LoVo (cell line): ENCODE data around the gene IKZF5.
A peak's percentile ranks its signal among the peaks of the same experiment; 100 is the strongest.

ENCODE experiments used
- DNase-seq: peaks from one replicate; pipeline ENCODE4 v3.0.0-alpha.2; 2016; ENCODE audit warnings: low spot score

Gene IKZF5, protein sequence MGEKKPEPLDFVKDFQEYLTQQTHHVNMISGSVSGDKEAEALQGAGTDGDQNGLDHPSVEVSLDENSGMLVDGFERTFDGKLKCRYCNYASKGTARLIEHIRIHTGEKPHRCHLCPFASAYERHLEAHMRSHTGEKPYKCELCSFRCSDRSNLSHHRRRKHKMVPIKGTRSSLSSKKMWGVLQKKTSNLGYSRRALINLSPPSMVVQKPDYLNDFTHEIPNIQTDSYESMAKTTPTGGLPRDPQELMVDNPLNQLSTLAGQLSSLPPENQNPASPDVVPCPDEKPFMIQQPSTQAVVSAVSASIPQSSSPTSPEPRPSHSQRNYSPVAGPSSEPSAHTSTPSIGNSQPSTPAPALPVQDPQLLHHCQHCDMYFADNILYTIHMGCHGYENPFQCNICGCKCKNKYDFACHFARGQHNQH

GRCh38 chr10:123008355-123009104 lies at the start of gene IKZF5, which contains the start of gene ACADSB:
Gene IKZF5 (minus strand): TSS chr10:123008795. CDS start chr10:122998625, 10,170 bp downstream.
Gene ACADSB (plus strand): TSS chr10:123009006. CDS start chr10:123009030, 24 bp downstream.
- DNase-seq: peak; percentile 96

GRCh38 chr10:123057968-123058367 lies 49.4 kb upstream of the IKZF5 start:
- no peak for DNase-seq

- DNase-seq: no peak
These were observed 37.6 kb upstream of the IKZF5 start for GRCh38 chr10:123045961-123046731.

GRCh38 chr10:123044391-123044790 lies 35.8 kb upstream of the IKZF5 start:
- peak; percentile 6 for DNase-seq

- peak; percentile 55 for DNase-seq
These were observed 34.9 kb upstream of the IKZF5 start for GRCh38 chr10:123043409-123043925.

DNA sequence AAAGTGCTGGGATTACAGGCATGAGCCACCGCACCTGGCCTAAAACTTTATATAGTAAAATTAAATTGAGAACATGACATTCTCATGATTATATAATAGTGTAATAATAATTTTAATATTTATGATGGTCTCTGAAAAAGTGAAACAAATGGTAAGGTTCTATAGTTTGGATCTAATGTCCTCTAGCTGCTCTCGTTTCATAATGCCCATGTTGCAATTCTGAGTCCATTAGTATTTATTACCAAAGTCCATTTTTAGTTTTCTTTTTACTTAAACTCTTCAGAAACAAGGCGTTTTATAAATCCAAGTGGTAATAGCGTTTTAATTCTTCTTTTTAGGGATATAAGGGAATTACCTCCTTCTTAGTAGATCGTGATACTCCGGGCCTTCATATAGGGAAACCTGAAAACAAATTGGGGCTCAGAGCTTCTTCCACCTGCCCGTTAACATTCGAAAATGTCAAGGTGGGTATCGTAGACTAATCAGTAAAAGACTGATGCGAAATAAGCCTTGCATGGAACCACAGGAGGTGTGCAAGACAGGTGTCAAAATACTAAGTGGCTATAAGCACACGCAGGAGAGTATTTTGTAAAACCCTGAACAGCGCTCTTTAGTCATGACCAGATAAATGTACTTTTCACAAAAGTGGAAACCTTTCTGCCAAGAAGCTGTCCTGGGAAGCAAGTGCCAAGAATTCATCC lies 34.3 kb upstream of the IKZF5 start:
- no peak for DNase-seq

GRCh38 chr10:123039632-123039930 lies 31.0 kb upstream of the IKZF5 start:
- no peak for DNase-seq

GRCh38 chr10:123038782-123039631 lies 30.4 kb upstream of the IKZF5 start:
- DNase-seq: no peak

- no peak for DNase-seq
These were observed 27.0 kb upstream of the IKZF5 start for GRCh38 chr10:123035467-123036086.

DNA sequence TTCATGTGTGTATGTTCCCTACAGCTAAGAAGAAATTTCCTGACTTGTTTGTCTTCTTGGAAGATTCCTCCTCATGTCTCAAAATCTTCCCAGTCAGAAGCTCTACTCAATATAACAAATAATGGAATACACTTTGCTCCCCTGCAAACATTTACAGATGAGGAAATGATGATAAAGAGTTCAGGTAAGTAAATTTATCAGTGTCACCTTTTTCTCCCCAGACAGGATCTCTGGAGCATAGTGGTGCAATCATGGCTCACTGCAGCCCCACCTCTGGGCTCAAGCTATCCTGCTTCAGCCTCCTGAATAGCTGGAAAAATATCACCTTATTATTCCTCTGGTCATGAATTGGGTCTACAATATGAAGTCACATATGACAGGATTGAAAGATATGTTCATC lies 25.7 kb upstream of the IKZF5 start:
- DNase-seq: no peak

DNA sequence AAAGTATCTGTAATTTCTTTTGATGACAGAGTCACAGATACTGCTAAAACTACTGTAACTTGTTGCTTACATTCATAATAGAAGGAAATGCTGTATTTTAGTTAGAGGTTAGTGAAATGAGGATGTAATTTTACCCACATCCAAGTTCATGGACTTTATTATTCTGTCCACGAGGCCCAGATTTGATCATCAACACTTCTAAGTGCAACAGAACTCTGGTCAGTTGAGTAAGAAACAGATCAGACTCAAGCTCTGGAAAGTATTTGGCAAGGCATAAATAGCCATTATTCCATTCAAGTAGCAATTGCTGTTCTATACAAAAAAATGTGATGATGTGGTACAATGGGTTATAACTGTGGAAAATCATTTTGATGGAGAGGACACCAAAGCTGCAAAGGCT lies 22.5 kb upstream of the IKZF5 start:
- no peak for DNase-seq

DNA sequence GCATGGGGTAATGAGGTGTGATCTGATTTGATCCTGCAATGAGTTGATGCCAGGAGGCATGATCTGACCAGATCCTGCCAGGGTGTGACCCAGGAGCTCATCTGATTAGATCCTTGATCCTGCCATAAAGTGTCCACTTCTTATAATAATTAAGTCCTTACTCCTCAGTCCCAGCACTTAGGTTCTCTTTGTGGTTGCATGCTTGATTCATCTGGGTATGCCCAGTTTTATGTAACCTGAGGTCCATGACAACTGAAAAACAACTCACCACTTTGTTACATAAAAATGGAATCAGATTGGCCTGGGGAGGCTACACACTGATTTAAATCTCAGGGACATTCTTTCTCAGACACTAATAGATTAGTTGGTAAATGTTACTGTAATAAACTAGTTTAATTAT lies 19.3 kb upstream of the IKZF5 start:
- no peak for DNase-seq

DNA sequence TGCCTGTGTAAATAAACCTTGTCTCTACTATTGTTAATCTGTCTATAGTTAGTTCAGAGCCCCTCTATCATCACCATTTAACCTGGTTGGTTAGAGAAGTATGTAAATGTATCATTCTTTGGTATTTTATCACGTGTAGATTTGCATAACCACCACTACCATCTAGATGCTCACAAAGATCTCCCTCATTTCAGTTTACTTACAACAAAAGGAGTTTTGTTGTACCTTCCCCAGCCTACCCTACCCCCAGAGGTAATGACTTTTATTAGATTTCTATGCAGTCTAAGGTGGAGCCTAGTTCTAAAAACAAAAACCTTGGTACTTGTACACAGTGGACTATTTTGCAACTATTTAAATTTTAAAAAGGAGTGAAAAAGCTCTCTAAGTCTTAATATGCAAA lies 17.7 kb upstream of the IKZF5 start:
- DNase-seq: no peak

DNA sequence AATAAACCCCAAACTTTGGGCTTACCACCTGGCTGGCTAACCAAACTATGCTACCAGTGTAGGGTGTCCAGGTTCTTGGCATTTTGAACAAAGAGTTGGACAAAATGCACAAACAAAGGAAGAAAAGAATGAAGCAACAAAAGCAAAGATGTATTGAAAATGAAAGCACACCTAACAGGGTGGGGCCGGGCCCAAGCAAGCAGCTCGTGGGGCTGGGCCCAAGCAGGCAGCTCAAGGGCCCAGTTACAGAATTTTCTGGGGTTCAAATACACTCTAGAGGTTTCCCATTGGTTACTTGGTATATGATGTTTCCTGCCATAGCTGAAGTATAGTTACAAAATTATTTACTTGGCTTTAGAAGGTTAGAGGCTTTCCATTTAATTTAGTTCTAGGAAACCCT lies 15.9 kb upstream of the IKZF5 start:
- DNase-seq: no peak

- no peak for DNase-seq
These were observed 12.9 kb upstream of the IKZF5 start for GRCh38 chr10:123021517-123021916.

GRCh38 chr10:123019941-123020703 lies 11.5 kb upstream of the IKZF5 start:
- no peak for DNase-seq

GRCh38 chr10:123019264-123019663 lies 10.7 kb upstream of the IKZF5 start:
- no peak for DNase-seq

DNA sequence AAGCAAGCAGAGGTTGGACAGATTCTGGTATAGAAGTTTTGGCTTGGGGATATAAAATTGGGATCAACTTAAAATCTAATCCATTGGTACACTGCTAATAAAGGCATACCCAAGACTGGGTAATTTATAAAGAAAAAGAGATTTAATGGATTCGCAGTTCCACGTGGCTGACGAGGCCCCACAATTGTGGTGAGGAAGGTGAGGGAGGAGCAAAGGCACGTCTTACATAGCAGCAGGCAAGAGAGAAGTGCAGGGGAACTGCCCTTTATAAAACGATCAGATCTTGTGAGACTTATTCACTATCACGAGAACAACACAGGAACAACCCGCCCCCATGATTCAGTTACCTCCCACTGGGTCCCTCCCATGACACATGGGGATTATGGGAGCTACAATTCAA lies 9.9 kb upstream of the IKZF5 start:
- DNase-seq: no peak

DNA sequence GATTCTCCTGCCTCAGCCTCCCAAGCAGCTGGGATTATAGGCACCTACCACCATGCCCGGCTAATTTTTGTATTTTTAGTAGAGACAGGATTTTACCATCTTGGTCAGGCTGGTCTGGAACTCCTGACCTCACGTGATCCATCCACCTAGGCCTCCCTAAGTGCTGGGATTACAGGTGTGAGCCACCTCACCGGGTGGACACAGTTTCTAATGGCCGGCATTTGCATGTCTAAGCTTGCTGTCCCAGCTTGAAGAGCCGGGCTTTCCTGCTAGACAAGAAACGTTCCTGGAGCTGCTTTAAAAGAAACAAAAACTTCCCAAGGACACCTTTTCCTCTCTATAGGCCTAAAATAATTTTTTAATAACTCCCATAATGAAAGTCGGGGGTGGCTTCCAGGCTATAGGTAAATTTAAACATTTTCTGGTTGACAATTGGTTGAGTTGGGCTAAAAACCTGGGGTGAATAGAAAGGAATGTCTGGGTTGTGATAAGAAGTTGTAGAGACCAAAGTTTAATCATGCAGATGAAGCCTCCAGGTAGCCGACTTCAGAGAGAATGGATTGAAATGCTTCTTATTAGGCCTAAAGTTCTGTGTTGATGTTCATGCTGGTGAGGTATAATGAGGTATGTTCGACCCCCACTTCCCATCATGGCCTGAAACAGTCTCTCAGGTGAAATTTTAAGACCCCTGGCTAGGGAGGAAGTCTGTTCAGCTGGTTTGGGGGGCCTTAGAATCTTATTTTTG lies 9.0 kb upstream of the IKZF5 start:
- DNase-seq: no peak
